Large intestine (tissue), 1 donor: Measurements from ENCODE around the gene PROS1. TPM values are rescaled to one million over a fixed set of nuclear protein-coding genes. Genes with fewer than 3 reads are reported as not detected.

ENCODE experiments used
- polyA plus RNA-seq: library from polyadenylated mRNA; unstranded; fragments of 120-200 nt; gene quantifications from one replicate; pipeline ENCODE4 v1.2.1, GENCODE V29; 2013

PROS1 gene
- polyA plus RNA-seq, 1 donor = 43.5 TPM

Other genes with a start within 250 kb of the PROS1 start
- gene ARL13B, start 6.3 kb upstream of the PROS1 start, polyA plus RNA-seq = 7.9 TPM
- gene STX19, start 54.7 kb upstream of the PROS1 start, polyA plus RNA-seq = 0.34 TPM
- 5.6 TPM for gene DHFR2, start 89.0 kb upstream of the PROS1 start, polyA plus RNA-seq
- 11.8 TPM for gene NSUN3, start 89.2 kb upstream of the PROS1 start, polyA plus RNA-seq